Mesendoderm (in vitro differentiated cells): Measurements from ENCODE around the gene MACROD2.

Source experiments
- DNase-seq: peaks from one replicate; pipeline ENCODE4 v3.0.0; 2013
- H2AK5ac ChIP-seq: 2 replicates; pipeline ENCODE4 v1.6.1; 2013; ENCODE audit warnings: low read length, inconsistent platforms
- H2BK120ac ChIP-seq: 2 replicates; pipeline ENCODE4 v1.6.1; 2013; ENCODE audit warnings: low read depth, mild to moderate bottlenecking, low read length, moderate library complexity, mixed read lengths
- H2BK15ac ChIP-seq: replicated peaks from 2 replicates; pipeline ENCODE4 v1.6.1; 2013; ENCODE audit warnings: low read depth, mild to moderate bottlenecking, moderate library complexity
- H2BK5ac ChIP-seq: 2 replicates; pipeline ENCODE4 v1.6.1; 2013; ENCODE audit warnings: low read length, inconsistent platforms
- H3K18ac ChIP-seq: 2 replicates; pipeline ENCODE4 v1.6.1; 2013; ENCODE audit warnings: mild to moderate bottlenecking, low read length, mixed read lengths
- H3K23ac ChIP-seq: one replicate; pipeline ENCODE4 v1.6.1; 2013; ENCODE audit warnings: low read length
- H3K27ac ChIP-seq: 2 replicates; pipeline ENCODE4 v1.5.1; 2013; ENCODE audit warnings: low read depth, mild to moderate bottlenecking, inconsistent platforms, low read length, moderate library complexity
- H3K27me3 ChIP-seq: 2 replicates; pipeline ENCODE4 v1.6.1; 2013; ENCODE audit warnings: low read length, control low read depth, mild to moderate bottlenecking, inconsistent platforms; ENCODE audit not compliant: insufficient read depth, poor library complexity
- H3K36me3 ChIP-seq: 2 replicates; pipeline ENCODE4 v1.6.1; 2013; ENCODE audit warnings: low read length, inconsistent platforms; ENCODE audit not compliant: control insufficient read depth, insufficient read depth
- H3K4ac ChIP-seq: one replicate; pipeline ENCODE4 v1.6.1; 2013; ENCODE audit warnings: low read depth, mild to moderate bottlenecking, low read length, moderate library complexity
- H3K4me1 ChIP-seq: 2 replicates; pipeline ENCODE4 v1.6.1; 2013; ENCODE audit warnings: low read depth, low read length, inconsistent platforms; ENCODE audit not compliant: control insufficient read depth
- H3K4me2 ChIP-seq: 2 replicates; pipeline ENCODE4 v1.6.1; 2013; ENCODE audit warnings: low read length
- H3K4me3 ChIP-seq: 2 replicates; pipeline ENCODE4 v1.5.1; 2013; ENCODE audit warnings: mild to moderate bottlenecking, low read length
- H3K56ac ChIP-seq: one replicate; pipeline ENCODE4 v1.6.1; 2013; ENCODE audit warnings: low read length
- H3K79me1 ChIP-seq: 2 replicates; pipeline ENCODE4 v1.6.1; 2013; ENCODE audit warnings: low read length, inconsistent platforms
- H3K79me2 ChIP-seq: 2 replicates; pipeline ENCODE4 v1.6.1; 2013; ENCODE audit warnings: mild to moderate bottlenecking, low read length; ENCODE audit not compliant: control insufficient read depth, insufficient read depth
- H3K9ac ChIP-seq: 2 replicates; pipeline ENCODE4 v1.6.1; 2013; ENCODE audit warnings: low read length, inconsistent platforms
- H4K5ac ChIP-seq: one replicate; pipeline ENCODE4 v1.6.1; 2013; ENCODE audit warnings: low read length
- H4K8ac ChIP-seq: one replicate; pipeline ENCODE4 v1.6.1; 2013; ENCODE audit warnings: low read depth, mild to moderate bottlenecking, control low read depth, low read length, moderate library complexity
- WGBS: extraction: QIAGEN DNeasy Blood & Tissue Kit; methylation state at CpG from one replicate; pipeline ENCODE4 v1.1.7; 2013; ENCODE audit warnings: low lambda C conversion rate, missing lambda C conversion rate; ENCODE audit not compliant: insufficient coverage; ENCODE audit errors: extremely low coverage; 5-methylcytosine and 5-hydroxymethylcytosine counted together

MACROD2 gene

DNA sequence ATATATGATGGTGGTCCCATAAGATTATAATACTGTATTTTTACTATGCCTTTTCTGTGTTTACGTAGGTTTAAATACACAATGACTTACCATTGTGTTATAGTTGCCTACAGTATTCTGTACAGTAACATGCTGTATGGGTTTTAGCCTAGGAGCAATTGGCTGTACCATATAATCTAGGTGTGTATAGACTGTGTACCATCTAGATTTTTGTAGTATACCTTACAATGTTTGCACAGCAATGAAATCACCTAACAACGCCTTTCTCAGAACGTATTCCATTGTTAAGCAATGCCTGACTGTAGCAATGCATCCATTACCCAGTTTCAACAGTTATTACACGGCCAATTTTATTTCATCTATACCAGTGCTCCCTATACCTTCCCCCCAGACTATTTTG is 10.7 kb downstream of the MACROD2 start:
- Histone ChIP-seq H4K5ac (no peak overlapping the region), H3K56ac (no peak overlapping the region), H3K27me3 (no peaks in the 10 kb centered on the region), H3K18ac (no peak overlapping the region), H4K8ac (no peak overlapping the region), H3K27ac (no peak overlapping the region), H2BK5ac (no peak overlapping the region), H3K79me2 (no peaks in the 10 kb centered on the region), H3K4me2 (no peak overlapping the region), H3K36me3 (no peaks in the 10 kb centered on the region), H2BK15ac (no peak overlapping the region), H3K4ac (no peak overlapping the region), H3K23ac (no peak overlapping the region), H3K9ac (no peak overlapping the region), H3K4me3 (no peak overlapping the region), H3K79me1 (no peaks in the 10 kb centered on the region), H3K4me1 (no peaks in the 10 kb centered on the region), H2BK120ac (no peak overlapping the region), H2AK5ac (no peak overlapping the region)
- DNase-seq: no peak
- no CpG with 5 or more reads among the region's 4 CpGs for WGBS

DNA sequence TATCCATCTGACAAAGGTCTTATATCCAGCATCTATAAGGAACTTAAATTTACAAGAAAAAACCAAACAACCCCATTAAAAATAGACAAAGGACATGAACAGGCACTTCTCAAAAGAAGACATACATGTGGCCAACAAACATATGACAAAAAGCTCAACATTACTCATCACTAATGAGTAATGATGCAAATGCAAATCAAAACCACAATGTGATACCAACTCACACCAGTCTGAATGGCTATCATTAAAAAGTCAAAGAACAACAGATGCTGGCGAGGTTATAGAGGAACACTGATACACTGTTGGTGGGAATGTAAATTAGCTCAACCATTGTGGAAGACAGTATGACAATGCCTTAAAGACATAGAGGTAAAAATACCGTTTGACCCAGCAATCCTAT is 13.9 kb downstream of the MACROD2 start:
- WGBS: no CpG with 5 or more reads among the region's 2 CpGs
- H3K36me3 ChIP-seq: no peaks in the 10 kb centered on the region

DNA sequence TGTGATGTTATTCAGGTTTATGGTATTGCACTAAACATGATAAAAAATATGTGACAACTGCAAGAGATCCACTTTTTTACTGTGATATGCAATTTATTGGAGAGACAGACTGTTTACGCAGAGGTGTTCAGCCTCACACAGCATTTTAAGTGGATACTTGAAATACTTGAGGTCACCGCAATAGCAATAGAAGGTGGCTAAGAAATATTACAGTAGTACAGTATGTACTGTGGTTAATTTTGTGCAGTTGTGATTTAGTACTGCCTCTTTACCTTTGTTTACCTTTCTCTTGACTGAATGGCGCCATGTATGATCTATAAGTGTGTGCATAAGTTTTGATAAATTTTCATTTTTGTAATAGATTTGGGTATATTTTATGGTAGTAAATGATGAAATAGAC is 17.4 kb downstream of the MACROD2 start:
- H2BK15ac ChIP-seq: no peak overlapping the region
- no peak overlapping the region for H3K56ac ChIP-seq
- H3K23ac ChIP-seq: no peak overlapping the region
- H3K27me3 ChIP-seq: no peaks in the 10 kb centered on the region
- no peak overlapping the region for H3K27ac ChIP-seq
- H3K9ac ChIP-seq: no peak overlapping the region
- H4K8ac ChIP-seq: no peak overlapping the region
- H3K4ac ChIP-seq: no peak overlapping the region
- no peak overlapping the region for H2AK5ac ChIP-seq
- no peak overlapping the region for H2BK120ac ChIP-seq
- no peak overlapping the region for H3K4me3 ChIP-seq
- H4K5ac ChIP-seq: no peak overlapping the region
- no peak overlapping the region for H2BK5ac ChIP-seq
- no CpG with 5 or more reads among the region's 3 CpGs for WGBS
- H3K4me1 ChIP-seq: no peaks in the 10 kb centered on the region
- no peaks in the 10 kb centered on the region for H3K79me2 ChIP-seq
- no peaks in the 10 kb centered on the region for H3K36me3 ChIP-seq
- H3K4me2 ChIP-seq: no peak overlapping the region
- DNase-seq: no peak
- H3K79me1 ChIP-seq: no peaks in the 10 kb centered on the region
- H3K18ac ChIP-seq: no peak overlapping the region

More for the DNA sequence above, 13.9 kb downstream of the MACROD2 start:
- Histone ChIP-seq H3K56ac (no peak overlapping the region), H2BK120ac (no peak overlapping the region), H3K18ac (no peak overlapping the region), H3K79me1 (no peaks in the 10 kb centered on the region), H3K9ac (no peak overlapping the region), H4K8ac (no peak overlapping the region), H3K4me1 (no peaks in the 10 kb centered on the region), H3K4me3 (no peak overlapping the region), H3K27me3 (no peaks in the 10 kb centered on the region), H3K27ac (no peak overlapping the region), H3K4me2 (no peak overlapping the region), H2BK15ac (no peak overlapping the region), H3K79me2 (no peaks in the 10 kb centered on the region), H2BK5ac (no peak overlapping the region), H2AK5ac (no peak overlapping the region), H3K23ac (no peak overlapping the region), H3K4ac (no peak overlapping the region), H4K5ac (no peak overlapping the region)
- DNase-seq: no peak

DNA sequence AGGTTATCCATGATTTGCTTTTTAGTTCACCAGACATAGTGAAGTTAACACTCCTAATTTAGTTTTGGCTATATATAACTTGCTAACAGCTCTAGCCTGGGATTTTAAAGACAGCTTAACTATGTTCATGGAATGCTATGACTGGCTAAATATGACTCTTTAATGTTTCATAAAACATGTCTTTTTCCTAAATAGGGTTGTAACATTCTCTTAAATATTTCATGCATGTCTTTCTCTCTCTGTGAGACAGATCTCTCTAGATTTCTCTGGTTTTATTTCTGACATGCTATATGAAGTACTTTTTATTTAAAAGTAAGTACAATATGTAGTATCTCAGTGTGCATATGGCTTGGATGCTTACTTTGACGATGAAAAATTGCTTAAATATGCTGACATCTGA is 35.7 kb downstream of the MACROD2 start:
- H3K4me3 ChIP-seq: no peak overlapping the region

DNA sequence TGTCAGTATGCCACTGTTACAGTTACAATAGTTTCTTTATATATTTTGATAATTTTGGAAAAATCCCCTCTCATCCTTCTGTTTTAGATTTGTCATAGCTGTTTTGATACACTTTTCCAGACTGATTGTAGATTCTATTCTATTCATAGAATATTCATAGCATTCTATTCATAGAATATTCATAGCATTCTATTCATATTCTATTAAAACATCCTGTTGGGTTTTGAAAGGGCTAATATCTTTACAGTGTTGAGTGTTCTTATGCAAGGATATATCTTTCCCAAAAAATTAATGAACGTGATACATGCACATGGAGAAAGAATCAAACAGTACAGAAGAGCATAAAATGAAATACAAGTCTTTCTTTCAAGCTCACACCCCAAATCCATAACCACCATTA is 38.0 kb downstream of the MACROD2 start:
- Histone ChIP-seq H3K27me3 (no peaks in the 10 kb centered on the region), H3K4me3 (no peak overlapping the region), H2BK120ac (no peak overlapping the region), H3K27ac (no peak overlapping the region), H2AK5ac (no peak overlapping the region), H2BK5ac (no peak overlapping the region), H3K4ac (no peak overlapping the region), H3K56ac (no peak overlapping the region), H3K4me2 (no peak overlapping the region), H2BK15ac (no peak overlapping the region), H4K5ac (no peak overlapping the region), H3K9ac (no peak overlapping the region), H3K79me1 (no peaks in the 10 kb centered on the region), H3K36me3 (no peaks in the 10 kb centered on the region), H3K4me1 (no peaks in the 10 kb centered on the region), H3K23ac (no peak overlapping the region), H4K8ac (no peak overlapping the region), H3K18ac (no peak overlapping the region), H3K79me2 (no peaks in the 10 kb centered on the region)
- DNase-seq: no peak
- no CpG with 5 or more reads among the region's 1 CpG for whole genome bisulfite sequencing

More for the DNA sequence above, 35.7 kb downstream of the MACROD2 start:
- H2AK5ac ChIP-seq: no peak overlapping the region
- H3K23ac ChIP-seq: no peak overlapping the region
- H3K18ac ChIP-seq: no peak overlapping the region
- whole genome bisulfite sequencing: no CpG with 5 or more reads among the region's 1 CpG
- no peak overlapping the region for H4K5ac ChIP-seq
- H3K27me3 ChIP-seq: no peaks in the 10 kb centered on the region
- no peak overlapping the region for H2BK120ac ChIP-seq
- no peak overlapping the region for H3K4me2 ChIP-seq
- H3K56ac ChIP-seq: no peak overlapping the region
- H3K79me1 ChIP-seq: no peaks in the 10 kb centered on the region
- no peaks in the 10 kb centered on the region for H3K79me2 ChIP-seq
- H3K36me3 ChIP-seq: no peaks in the 10 kb centered on the region
- H3K9ac ChIP-seq: no peak overlapping the region
- H3K4me1 ChIP-seq: no peaks in the 10 kb centered on the region
- H2BK15ac ChIP-seq: no peak overlapping the region
- no peak for DNase-seq
- H4K8ac ChIP-seq: no peak overlapping the region
- no peak overlapping the region for H3K4ac ChIP-seq
- H3K27ac ChIP-seq: no peak overlapping the region
- H2BK5ac ChIP-seq: no peak overlapping the region

DNA sequence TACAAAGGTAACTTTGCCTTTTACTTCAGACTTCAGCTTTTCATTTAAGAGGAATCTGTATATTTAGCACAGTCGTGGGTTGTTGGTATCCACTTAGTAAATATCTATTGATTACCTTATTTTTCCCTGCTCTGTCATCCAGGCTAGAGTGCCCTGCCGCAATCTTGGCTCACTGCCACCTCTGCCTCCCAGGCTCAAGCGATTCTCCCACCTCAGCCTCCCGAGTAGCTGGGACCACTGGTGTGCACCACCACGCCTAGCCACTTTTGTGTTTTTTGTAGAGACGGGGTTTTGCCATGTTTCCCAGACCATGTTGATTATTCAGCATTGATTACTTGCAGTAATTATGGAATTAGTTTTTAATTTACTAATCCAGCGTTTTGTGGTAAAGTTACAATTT is 41.3 kb downstream of the MACROD2 start:
- Histone ChIP-seq H3K4me1 (no peaks in the 10 kb centered on the region), H3K4ac (no peak overlapping the region), H2BK15ac (no peak overlapping the region), H2BK5ac (no peak overlapping the region), H3K27me3 (no peaks in the 10 kb centered on the region), H3K4me2 (no peak overlapping the region), H3K79me2 (no peaks in the 10 kb centered on the region), H3K4me3 (no peak overlapping the region), H3K23ac (no peak overlapping the region), H3K79me1 (no peaks in the 10 kb centered on the region), H3K18ac (no peak overlapping the region), H3K27ac (no peak overlapping the region), H4K5ac (no peak overlapping the region), H3K36me3 (no peaks in the 10 kb centered on the region), H2AK5ac (no peak overlapping the region), H3K56ac (no peak overlapping the region), H2BK120ac (no peak overlapping the region), H3K9ac (no peak overlapping the region), H4K8ac (no peak overlapping the region)
- no peak for DNase-seq
- no CpG with 5 or more reads among the region's 7 CpGs for WGBS
